HG03103 (cell line): Measurements from ENCODE around the gene PVR.

ENCODE experiments used
- ATAC-seq: cut with Tn5 transposase; IDR thresholded peaks from one replicate; pipeline ENCODE4 v1.9.1; 2021; ENCODE audit warnings: low read depth; ENCODE audit not compliant: unreplicated experiment

Gene PVR

DNA sequence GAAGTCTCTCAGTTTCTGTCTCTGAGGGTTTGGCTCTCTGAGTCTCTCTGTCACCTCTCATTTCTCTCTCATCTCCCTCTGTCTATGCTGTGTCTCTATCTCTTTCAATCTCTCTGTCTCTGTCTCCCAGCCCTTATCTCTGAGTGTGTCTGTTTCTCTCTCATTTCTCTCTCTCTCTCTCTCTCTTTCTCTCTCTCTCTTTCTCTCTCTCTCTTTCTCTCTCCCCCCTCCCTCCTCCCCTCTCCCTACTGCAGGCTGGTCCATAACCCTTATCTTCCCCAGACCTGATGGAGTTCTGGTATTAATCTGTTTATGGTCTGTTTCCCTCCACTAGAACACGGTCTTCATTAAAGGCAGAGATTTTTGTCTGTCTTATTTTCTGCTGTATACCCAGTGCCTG, 1.3 kb upstream of the PVR start:
- no peak for ATAC-seq

DNA sequence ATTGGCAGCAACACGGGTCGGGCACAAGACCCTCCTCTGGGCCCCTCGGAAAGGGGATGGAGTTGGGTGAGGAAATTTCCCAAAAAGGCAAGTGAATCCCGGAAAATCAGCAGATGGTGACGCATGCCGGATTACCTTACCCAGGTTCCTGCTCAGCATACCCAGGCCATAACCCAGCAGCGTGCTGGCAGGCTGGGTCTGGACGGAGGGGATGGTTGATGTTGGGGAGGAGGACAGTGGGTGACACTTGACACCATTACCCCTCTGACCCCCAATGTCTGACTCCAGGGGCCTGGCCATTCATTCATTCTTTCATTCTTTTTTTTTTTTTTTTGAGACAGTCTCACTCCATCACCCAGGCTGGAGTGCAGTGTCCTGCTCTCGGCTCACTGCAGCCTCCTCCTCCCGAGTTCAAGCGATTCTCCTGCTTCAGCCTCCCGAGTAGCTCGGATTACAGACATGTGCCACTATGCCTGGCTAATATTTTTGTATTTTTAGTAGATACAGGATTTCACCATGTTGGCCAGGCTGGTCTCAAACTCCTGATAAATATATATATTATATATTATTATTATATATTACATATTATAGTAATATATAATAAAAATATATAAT, 799 bp downstream of the PVR start:
- ATAC-seq, result no peak

DNA sequence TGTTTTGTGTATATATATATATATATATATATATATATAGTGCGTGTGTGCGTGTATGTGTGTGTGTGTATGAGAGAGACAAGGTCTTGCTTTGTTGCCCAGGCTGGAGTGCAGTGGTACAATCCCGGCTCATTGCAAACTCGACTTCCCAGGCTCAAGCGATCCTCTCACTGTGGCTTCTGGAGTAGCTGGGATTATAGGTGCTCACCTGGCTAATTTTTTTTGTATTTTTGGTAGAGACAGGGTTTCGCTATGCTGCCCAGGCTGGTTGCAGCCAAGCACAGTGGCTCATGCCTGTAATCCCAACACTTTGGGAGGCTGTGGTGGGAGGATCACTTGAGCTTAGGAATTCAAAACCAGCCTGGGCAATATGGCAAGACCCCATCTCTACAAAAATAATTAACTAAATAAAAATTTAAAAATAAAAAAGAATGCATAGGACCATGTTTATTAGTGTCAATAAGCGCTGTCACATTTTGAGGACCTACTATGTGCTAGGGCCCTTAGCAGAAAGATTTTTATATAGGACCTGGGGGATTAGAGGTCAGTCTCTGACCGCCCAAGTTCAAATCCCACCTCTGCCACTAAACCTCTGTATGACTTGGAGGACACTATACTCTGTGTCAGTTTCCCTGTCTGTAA, 1.8 kb downstream of the PVR start:
- ATAC-seq, result no peak

DNA sequence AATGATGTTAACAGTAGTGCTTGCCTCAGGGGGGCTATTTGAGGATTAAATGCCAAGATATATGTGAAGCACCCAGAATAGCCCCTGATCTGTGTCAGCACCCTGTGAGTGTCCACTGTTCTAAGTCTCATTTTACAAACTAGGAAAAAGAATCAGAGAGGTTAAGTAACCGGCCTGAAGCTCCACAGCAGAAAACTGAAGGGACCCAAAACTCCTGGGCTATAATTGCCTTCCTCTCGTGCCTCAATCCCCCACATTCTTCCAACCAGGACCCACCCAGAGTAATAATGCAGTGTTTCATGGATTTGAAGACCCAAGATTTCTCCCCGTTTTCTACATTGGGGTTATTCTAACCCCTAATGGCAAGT, 2.3 kb downstream of the PVR start:
- ATAC-seq, result no peak

DNA sequence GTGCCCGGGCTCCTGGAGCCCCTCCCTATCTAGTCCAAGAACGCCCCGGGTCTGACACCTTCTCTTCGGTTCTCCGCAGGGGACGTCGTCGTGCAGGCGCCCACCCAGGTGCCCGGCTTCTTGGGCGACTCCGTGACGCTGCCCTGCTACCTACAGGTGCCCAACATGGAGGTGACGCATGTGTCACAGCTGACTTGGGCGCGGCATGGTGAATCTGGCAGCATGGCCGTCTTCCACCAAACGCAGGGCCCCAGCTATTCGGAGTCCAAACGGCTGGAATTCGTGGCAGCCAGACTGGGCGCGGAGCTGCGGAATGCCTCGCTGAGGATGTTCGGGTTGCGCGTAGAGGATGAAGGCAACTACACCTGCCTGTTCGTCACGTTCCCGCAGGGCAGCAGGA, 3.4 kb downstream of the PVR start:
- ATAC-seq, result no peak

DNA sequence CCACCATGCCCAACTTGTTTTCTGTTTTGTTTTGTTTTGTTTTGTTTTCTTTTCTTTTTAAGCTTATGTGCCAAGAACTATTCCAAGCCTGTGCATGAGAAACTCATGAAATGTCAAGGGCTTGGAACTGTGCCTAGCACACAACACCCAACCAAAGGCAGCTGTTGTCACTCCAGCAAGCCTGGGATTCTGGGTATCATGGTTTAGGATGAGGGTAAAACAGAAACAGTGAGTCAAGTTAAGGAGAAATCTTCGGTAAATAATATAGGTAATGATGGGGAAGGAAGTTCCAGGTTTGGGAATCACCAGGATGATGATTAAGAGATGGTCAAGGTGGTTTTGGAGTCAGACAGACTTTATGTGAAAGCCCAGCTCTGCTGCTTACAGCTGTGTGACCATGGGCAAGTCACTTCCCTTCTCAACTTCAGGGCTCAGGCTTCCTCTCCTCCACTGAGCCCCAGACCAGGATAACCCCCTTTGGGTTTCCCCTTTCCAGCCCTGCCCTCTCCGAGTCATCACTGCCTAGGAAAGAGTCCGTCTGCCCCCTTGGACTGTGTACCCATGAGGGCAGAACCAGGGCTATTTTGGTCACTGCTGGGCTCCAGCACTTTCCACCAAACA, 5.0 kb downstream of the PVR start:
- no peak for ATAC-seq

DNA sequence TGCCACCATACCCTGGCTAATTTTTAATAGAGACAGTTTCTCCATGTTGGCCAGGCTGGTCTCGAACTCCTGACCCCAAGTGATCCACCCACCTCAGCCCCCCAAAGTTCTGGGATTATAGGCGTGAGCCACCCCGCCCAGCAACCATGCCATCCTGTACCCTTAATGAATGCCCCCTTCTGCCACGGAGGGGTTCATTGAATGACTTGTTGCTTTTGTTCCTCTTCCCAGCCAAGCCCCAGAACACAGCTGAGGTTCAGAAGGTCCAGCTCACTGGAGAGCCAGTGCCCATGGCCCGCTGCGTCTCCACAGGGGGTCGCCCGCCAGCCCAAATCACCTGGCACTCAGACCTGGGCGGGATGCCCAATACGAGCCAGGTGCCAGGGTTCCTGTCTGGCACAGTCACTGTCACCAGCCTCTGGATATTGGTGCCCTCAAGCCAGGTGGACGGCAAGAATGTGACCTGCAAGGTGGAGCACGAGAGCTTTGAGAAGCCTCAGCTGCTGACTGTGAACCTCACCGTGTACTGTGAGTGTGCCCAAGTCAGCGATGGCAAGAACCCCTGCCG, 6.0 kb downstream of the PVR start:
- no peak for ATAC-seq

DNA sequence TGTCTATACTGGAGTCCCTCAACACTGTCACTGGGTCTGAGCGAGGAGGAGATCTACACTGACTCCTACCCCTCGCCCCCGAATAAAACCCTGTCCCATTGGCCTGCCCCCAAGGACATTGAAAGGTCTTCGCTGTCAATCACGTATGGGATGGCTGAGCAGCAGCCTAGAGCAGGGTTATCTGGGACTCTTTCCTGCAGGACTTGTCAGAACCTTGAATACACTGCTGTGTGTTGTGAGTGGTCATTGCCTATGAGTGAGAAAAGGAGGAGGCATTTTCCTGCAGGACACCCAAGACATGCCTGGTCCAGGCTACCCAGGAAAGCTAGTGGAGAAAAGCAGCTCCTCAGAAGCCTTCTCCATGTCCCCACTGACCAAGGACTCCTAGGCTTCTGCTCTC, 9.6 kb downstream of the PVR start:
- no peak for ATAC-seq

DNA sequence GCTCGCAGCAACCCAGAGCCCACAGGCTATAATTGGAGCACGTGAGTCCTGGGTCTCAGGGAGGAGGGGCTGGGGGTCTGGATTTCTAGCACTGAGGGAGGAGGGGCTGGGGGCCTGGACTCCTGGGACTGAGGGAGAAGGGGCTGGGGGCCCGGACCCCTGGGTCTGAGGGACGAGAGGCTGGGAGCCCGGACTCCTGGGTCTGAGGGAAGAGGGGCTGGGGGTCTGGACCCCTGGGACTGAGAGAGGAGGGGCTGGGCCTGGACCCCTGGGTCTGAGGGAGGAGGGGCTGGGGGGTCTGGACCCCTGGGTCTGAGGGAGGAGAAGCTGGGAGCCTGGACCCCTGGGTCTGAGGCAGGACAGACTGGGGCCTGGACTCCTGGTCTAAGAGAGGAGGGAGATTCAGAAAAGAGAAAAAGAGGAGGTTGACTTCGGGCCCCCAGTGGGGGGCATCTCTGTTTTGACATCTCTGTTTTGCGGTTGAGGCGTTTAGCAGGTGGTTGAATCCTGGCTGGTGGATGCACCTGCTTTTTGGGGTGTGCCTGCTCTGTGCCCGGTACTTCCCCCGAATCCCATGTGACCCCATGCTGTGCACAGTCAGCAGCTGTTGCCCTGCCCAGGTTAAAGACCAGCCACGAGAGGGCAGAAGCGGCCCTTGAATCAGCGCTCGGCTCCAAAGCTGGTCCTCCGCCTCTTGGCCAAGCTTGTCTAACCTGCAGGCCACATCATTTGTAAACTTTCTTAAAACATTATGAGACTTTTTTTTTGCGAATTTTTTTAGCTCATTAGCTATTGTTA, 10.5 kb downstream of the PVR start:
- peak; percentile 82 for ATAC-seq

DNA sequence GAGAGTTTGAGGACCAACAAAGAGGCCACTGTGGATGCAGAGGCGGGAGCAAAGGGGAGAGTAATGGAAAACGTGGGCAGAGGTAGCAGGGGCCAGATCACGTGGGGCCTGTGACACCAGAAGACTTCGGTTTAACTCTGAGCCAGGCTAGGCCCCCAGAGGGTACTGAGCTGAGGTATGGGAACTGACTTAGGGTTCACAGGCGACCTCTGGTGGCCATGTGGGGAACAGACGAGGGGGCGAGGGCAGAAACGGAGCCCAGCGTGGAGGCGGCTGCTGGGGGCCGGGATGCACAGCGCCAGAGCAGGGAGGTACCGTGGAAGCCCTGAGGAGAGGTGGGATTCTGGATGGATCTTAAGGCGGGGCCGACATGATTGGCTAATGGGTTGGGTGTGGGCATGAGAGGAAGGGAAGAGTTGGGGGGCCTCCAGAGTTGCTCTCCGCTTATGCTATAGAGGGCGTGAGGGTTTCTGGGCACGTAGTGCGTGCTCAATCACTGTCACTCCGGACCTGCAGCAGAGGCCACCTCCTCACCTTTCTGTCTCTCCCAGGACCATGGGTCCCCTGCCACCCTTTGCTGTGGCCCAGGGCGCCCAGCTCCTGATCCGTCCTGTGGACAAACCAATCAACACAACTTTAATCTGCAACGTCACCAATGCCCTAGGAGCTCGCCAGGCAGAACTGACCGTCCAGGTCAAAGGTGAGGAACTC, 13.7 kb downstream of the PVR start:
- peak; percentile 51 for ATAC-seq

DNA sequence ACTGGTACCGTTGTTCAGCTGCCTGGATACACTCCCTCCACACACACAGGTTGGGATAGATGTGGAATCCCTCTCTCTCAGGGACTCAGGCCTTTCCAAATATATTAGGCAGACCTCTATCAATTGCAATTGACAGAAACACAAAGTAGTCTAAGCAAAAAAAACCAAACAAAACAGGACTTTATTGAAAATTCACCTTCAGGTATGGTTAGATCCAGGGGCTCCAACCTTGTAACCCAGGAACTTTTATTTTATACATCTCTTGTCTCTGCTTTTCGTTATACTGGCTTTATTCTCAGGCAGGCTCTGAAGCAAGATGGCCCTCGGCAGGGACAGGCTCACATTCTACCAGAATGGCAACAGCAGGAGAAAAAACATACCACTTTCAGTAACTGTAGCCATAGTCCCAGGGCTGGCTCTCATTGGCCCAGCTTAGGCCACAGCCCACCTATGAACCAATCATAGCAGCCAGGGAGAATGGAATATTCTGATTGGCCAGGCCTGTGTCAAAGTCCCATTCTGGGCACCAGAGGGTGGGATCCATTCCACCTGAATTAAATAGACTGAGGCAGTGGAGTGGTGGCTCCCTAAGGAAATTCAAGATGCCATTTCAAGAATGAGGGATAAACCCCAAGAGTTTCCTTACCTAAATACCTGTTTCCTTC, 14.5 kb downstream of the PVR start:
- ATAC-seq, result no peak

DNA sequence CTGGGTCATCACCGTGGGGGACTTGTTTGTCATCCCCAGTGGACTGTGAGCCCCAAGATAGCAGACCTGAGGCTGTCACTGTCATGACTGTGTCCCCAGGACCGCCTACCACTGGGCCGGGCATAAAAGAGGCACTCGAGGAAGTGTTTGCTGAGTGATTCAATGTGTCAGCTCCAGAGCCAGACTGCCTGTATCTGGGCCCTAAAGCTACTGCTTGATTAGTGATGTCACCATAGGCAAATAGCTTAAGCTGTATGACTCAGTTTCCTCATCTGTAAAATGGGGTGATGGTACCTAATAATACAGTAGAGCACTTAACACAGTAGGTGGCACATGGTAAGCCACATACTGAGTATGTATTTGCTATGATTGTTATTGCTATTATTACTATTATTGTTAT, 16.4 kb downstream of the PVR start:
- ATAC-seq, result no peak

DNA sequence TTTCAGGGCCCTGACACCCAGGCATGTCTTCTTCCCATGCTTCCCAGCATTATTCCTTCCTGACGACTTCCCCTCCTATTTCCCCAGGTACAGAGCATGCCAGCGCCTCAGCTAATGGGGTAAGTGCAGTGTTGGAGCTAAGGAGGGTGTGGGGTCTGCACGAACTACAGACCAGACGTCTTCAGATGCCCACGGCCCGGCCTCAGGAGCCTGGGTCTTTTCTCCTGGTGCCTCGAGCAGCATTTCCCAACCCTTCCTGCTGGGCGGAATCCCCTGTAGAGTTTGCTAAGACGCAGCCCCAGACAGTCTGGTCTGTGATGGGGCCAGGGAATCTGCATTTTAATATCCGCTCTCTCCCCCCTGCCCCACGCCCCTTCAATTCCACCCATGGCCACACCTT, 17.5 kb downstream of the PVR start:
- ATAC-seq, result no peak

DNA sequence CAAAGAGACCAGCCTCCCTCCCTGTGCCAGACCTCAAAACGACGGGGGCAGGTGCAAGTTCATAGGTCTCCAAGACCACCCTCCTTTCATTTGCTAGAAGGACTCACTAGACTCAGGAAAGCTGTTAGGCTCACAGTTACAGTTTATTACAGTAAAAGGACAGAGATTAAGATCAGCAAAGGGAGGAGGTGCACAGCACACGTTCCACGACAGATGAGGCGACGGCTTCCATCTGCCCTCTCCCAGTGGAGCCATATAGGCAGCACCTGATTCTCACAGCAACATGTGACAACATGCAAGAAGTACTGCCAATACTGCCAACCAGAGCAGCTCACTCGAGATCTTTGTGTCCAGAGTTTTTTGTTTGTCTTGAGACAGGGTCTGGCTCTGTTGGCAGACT, 18.2 kb downstream of the PVR start:
- no peak for ATAC-seq

DNA sequence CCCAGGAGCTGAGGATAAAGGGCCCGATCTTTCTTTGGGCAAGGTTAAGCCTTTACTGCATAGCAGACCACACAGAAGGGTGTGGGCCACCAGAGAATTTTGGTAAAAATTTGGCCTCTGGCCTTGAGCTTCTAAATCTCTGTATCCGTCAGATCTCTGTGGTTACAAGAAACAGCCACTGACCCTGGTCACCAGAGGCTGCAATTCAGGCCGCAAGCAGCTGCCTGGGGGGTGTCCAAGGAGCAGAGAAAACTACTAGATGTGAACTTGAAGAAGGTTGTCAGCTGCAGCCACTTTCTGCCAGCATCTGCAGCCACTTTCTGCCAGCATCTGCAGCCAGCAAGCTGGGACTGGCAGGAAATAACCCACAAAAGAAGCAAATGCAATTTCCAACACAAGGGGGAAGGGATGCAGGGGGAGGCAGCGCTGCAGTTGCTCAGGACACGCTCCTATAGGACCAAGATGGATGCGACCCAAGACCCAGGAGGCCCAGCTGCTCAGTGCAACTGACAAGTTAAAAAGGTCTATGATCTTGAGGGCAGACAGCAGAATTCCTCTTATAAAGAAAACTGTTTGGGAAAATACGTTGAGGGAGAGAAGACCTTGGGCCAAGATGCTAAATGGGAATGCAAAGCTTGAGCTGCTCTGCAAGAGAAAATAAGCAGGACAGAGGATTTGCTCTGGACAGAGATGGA, 19.1 kb downstream of the PVR start:
- no peak for ATAC-seq

DNA sequence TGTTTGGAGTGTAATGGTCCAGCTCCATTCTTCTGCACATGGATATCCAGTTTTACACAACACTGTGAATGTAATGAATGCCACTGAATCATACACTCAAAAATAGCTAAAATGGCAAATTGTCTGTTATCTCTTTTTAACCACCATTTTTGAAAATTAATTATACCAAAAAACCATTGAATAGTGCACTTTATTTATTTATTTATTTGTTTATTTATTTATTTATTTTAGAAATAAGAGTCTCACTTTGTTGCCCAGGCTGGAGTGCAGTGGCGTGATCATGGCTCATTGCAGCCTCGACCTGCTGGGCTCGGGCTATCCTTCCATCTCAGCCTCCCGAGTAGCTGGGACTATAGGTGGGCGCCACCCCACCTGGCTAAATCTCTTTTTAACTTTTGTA, 20.3 kb downstream of the PVR start:
- no peak for ATAC-seq

DNA sequence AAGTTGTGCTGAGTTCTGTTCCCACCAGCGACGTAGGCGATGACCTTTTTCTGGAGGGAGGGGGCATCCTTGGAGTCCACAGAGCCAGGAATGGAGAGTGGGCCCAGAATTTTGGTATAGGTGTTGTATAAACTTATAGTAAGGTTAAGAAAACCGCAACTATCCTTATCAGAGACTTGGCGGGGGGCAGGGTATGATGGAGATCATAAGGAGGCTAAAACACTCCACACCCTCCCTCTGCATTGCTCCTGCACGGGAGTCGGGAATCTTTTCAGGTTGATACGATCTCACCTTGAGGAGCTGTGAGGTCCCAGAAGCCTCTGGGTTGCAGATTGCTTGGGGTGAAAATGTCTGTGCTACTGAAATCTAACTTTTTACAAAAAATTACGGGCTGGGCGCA, 21.3 kb downstream of the PVR start:
- no peak for ATAC-seq

DNA sequence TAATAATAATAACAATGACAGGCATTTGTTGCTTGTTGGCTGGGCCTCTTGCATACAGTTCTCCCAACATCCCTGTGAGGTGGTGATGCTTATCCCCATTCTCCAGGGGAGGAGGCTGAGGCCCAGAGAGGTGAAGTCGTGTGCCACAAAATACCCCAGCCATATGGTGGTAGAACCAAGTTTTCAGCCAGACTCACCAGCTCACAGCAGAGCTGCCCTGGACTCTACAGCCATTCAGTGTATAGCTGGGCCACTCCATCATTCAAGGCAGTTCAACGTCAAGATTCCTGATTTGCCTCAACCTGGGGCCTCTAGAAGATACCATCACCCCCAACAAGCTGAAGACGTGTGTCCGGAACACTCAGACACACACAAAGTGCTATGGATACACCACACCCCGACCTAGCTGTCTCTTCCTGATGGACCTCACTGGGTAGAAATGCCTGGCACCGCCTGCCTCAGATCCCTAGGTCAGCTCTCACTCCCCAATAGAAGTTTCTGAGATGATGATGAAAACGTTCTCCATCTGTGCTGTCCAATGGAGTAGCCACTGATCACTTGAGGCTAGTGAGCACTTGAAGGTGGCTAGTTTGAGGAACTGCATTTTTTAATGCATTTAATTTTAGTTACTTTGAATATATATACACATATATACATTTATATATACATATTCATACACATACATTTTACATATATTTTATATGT, 23.3 kb downstream of the PVR start:
- ATAC-seq, result no peak
